HG02884 (cell line): Measurements from ENCODE around the gene IGFLR1.

Experiments
- ATAC-seq: cut with Tn5 transposase; IDR thresholded peaks from one replicate; pipeline ENCODE4 v1.9.1; 2021; ENCODE audit warnings: mild to moderate bottlenecking, moderate library complexity; ENCODE audit not compliant: unreplicated experiment

The IGFLR1 gene

GRCh38 chr19:35739275-35740107 is 2.8 kb downstream of the IGFLR1 start:
- ATAC-seq, result no peak

GRCh38 chr19:35738887-35739229 is 3.4 kb downstream of the IGFLR1 start:
- no peak for ATAC-seq

- no peak for ATAC-seq
Measured at GRCh38 chr19:35738021-35738886, 4.0 kb downstream of the IGFLR1 start.

GRCh38 chr19:35736913-35737886 is 5.1 kb downstream of the IGFLR1 start:
- ATAC-seq, result no peak

GRCh38 chr19:35734889-35735288 is 7.4 kb downstream of the IGFLR1 start:
- ATAC-seq, result no peak

- ATAC-seq, result no peak
Measured at GRCh38 chr19:35734273-35734672, 8.0 kb downstream of the IGFLR1 start.

GRCh38 chr19:35733180-35734125 is 8.8 kb downstream of the IGFLR1 start:
- ATAC-seq, result no peak

- no peak for ATAC-seq
Measured at GRCh38 chr19:35732540-35733179, 9.6 kb downstream of the IGFLR1 start.

GRCh38 chr19:35731779-35732405 is 10.4 kb downstream of the IGFLR1 start:
- no peak for ATAC-seq

GRCh38 chr19:35731353-35731752 is 10.9 kb downstream of the IGFLR1 start:
- no peak for ATAC-seq

GRCh38 chr19:35730326-35730725 is 11.9 kb downstream of the IGFLR1 start:
- no peak for ATAC-seq

GRCh38 chr19:35729763-35730162 is 12.5 kb downstream of the IGFLR1 start:
- ATAC-seq, result no peak

GRCh38 chr19:35729021-35729420 is 13.2 kb downstream of the IGFLR1 start:
- ATAC-seq, result no peak

GRCh38 chr19:35727956-35728706 is 14.1 kb downstream of the IGFLR1 start:
- ATAC-seq, result no peak

- ATAC-seq, result no peak
Measured at GRCh38 chr19:35727053-35727955, 14.9 kb downstream of the IGFLR1 start.

GRCh38 chr19:35725216-35725861 is 16.9 kb downstream of the IGFLR1 start:
- no peak for ATAC-seq

- ATAC-seq, result no peak
Measured at GRCh38 chr19:35724560-35724959, 17.7 kb downstream of the IGFLR1 start.
